ENCODE data around the gene THSD4. TPM values are rescaled to one million over a fixed set of nuclear protein-coding genes. Genes with fewer than 3 reads are reported as not detected.

The THSD4 gene
- total RNA-seq, 2 experiments from 2014 or later, result 0.08 TPM; not detected in 1

DNA sequence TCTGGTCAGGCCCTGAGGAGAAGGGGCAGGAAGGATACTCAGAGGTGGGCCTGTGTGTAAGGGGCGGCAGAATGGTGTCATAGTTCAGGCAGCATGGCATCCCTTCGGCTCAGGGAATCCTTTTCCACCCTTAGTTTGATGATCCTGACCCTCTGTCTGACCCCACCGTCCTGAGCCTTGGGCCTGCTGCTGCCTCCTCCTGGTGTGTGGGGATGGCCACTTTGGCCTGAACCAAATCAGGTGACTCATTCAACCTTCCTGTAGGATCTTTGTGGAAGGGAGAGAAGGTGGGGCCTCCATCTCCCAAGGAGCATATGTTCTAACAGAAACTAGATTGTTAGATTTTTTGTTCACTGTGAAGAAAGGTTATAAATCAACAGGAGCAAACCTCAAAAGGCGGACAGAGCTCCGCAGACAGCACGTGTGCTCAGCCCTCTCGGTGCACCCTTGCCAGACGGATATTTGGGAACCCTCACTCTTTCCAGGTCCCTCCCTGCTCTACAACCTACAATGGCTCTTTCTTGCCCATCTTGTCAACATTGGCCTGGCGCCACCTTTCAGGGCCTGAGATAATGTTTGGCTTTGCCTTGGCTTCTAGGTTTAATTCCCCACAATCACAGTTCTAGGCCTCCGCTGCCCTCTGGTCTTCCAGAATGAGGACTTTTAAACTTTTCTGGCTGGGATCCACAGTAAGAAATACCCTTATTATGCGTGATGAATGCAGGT, 21.7 kb downstream of the THSD4 start:
- CTCF ChIA-PET, result no interaction called here
- Mint-ChIP-seq H3K4me1 (no peaks in the 10 kb centered on the region), H3K27me3 (no peaks in the 10 kb centered on the region), H3K4me3 (no peak overlapping the region), H3K36me3 (ENCODE audit: low read depth) (no peaks in the 10 kb centered on the region), H3K27ac (no peak overlapping the region), H3K9me3 (peaks cover 2% of the 10 kb centered on the region)
- no peak for DNase-seq
- POLR2A ChIA-PET, result no interaction called here

DNA sequence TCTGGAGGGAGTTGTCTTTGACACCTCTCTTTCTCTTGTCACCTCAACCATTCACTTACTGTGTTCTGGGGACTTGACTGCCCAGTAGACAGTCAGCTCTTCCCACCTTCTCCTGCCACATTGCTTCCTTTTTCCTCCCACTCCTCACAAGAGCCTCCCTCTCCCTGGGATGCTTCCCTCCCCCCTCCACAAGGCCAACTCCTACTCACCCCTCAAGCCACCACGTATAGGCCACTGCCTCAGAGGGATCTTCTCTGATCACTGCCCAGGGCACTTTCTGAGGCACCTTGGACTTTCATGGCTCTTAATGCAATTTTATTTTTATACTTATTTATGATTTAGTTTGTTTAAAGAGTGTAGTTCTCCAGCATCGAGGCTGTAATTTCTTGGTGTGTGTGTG, 23.2 kb downstream of the THSD4 start:
- H3K9me3 Mint-ChIP-seq, result peaks cover 2% of the 10 kb centered on the region
- no peak for DNase-seq
- no peak overlapping the region for H3K4me3 Mint-ChIP-seq
- ChIA-PET CTCF (no interaction called here), POLR2A (no interaction called here)
- H3K36me3 Mint-ChIP-seq (ENCODE audit: low read depth), result no peaks in the 10 kb centered on the region
- no peaks in the 10 kb centered on the region for H3K27me3 Mint-ChIP-seq
- no peak overlapping the region for H3K27ac Mint-ChIP-seq
- H3K4me1 Mint-ChIP-seq, result no peaks in the 10 kb centered on the region

DNA sequence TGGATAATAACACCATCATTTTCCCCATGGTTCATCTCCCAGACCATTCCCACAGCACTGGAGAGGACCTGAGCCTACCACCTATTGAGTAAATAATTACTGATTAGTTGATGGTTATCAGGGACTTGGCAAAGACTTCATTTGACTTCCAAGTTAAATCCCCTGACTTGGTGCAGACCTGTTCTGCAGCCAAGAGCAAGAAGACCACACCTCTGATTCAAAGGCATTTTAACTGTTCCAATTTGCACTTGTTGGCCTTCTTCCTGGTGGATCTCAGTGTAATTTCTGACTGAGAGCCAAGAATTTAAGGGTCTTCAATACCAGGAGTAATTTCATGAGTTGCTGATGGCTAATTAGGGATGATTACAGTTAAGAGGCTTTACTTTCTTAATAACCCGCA, 24.0 kb downstream of the THSD4 start:
- H3K27me3 Mint-ChIP-seq, result no peaks in the 10 kb centered on the region
- H3K27ac Mint-ChIP-seq, result no peak overlapping the region
- no peak overlapping the region for H3K4me3 Mint-ChIP-seq
- no peak for DNase-seq
- CTCF ChIA-PET, result no interaction called here
- H3K36me3 Mint-ChIP-seq (ENCODE audit: low read depth), result no peaks in the 10 kb centered on the region
- POLR2A ChIA-PET, result no interaction called here
- H3K4me1 Mint-ChIP-seq, result no peaks in the 10 kb centered on the region
- peaks cover 2% of the 10 kb centered on the region for H3K9me3 Mint-ChIP-seq

DNA sequence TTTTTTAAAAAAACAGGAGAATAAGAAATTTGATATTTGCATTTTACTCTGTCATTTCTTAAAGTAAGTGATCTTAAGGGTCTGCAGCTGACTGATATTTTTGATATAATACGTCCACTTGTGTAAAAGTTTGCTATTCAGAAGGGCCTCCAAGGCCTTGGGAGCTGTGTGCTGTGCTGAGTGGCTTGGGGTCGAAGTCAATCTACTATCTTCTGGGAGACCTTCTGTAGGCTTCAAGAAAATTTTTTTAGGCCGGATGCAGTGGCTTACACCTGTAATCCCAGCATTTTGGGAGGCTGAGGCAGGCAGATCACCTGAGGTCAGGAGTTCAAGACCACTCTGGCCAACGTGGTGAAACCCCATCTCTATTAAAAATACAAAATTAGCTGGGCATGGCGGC, 26.3 kb downstream of the THSD4 start:
- CTCF ChIA-PET, result no interaction called here
- H3K4me1 Mint-ChIP-seq, result no peaks in the 10 kb centered on the region
- H3K9me3 Mint-ChIP-seq, result no peaks in the 10 kb centered on the region
- DNase-seq, result no peak
- no peak overlapping the region for H3K4me3 Mint-ChIP-seq
- H3K27me3 Mint-ChIP-seq, result no peaks in the 10 kb centered on the region
- H3K27ac Mint-ChIP-seq, result no peak overlapping the region
- POLR2A ChIA-PET, result no interaction called here
- H3K36me3 Mint-ChIP-seq (ENCODE audit: low read depth), result no peaks in the 10 kb centered on the region

DNA sequence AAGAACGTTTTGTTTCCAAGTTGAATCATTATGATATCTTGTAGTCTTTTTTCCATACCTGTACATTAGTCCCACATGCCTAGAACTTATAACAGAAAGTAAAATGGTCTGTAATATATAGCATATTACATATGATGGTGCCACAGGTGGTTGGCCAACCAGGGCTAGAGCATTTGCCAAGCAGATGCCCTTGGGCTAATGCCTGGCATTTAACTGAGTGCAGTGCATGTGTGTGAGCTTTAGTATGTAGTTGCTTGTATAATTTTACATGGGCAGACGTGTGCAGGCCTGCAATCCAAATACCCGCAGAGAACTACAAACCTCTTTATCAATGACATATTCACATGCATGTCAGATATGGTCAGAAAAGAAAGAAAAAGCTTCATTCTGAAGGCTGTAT, 27.5 kb downstream of the THSD4 start:
- DNase-seq, result no peak
- Mint-ChIP-seq H3K36me3 (ENCODE audit: low read depth) (no peaks in the 10 kb centered on the region), H3K9me3 (no peaks in the 10 kb centered on the region), H3K4me3 (no peak overlapping the region), H3K27ac (no peak overlapping the region), H3K4me1 (no peaks in the 10 kb centered on the region), H3K27me3 (no peaks in the 10 kb centered on the region)
- CTCF ChIA-PET, result interaction anchor here (0.9 kb wide), 1 partner anchor 27 kb away, joined by 3 read pairs; the partner anchor contains the start of gene THSD4
- POLR2A ChIA-PET, result no interaction called here

DNA sequence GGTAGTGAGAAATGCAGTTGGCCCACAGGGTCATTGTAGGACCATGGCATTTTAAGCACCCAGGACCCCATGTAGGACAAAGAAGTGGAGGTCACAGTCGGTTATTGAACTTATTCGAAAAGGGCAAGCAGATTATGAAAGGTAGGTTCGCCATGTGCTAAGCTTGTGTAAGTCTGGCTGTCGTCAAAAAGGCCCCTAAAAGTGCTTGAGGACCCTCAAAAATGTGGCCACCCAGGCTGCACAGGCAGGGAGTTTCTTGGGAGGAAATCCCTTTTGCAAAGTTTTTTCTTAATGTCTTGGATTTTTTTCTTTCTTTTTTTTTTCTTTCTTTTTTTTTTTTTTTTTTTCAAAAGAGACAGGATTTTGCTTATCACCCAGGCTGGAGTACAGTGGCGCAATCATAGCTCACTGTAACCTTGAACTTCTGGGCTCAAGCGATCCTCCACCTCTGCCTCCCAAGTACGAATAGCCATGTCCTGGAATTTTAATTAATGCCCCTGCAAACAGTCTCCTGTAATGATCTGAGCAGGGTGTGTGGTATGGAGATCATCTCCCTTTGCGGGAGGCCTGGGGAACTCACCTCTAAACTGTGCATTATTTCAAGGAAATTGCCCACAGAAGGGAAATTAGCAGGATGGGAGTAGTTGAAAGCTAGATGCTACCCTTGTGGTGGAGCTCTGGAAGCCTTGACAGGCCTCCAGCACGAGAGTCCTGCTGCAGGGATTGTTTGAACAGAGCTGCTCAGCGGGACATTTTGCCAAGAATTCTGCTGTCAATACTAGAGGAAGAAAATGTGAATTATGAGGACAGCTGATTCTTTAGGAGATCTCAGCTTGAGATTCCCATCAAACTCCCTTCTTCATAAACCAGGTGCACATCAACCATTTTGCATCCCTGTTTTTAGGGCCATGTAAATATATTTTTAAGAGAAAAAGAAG, 28.4 kb downstream of the THSD4 start:
- no peaks in the 10 kb centered on the region for H3K27me3 Mint-ChIP-seq
- CTCF ChIA-PET, result no interaction called here
- POLR2A ChIA-PET, result no interaction called here
- DNase-seq, result no peak
- no peaks in the 10 kb centered on the region for H3K4me1 Mint-ChIP-seq
- no peaks in the 10 kb centered on the region for H3K9me3 Mint-ChIP-seq
- no peaks in the 10 kb centered on the region for H3K36me3 Mint-ChIP-seq (ENCODE audit: low read depth)
- H3K27ac Mint-ChIP-seq, result no peak overlapping the region
- no peak overlapping the region for H3K4me3 Mint-ChIP-seq

DNA sequence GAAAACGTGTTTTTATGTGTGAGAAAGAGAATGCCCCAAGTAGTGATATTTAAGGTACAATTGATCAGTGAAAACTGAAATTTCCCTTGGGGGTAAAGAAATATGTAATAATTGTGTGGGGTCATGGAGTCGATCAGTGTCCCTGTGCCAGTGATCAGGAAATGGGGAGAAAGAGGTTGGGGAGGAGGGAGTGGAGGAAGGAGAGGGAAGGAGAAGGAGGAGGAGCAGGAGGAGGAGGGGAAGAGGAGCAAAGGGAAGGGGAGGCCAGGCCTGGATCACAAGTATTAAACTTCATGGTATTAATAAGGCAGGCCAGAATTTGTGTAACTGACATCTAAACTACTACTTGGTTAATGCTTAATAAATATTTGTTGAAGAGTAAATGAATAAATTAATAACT, 30.4 kb downstream of the THSD4 start:
- no peak for DNase-seq
- no peaks in the 10 kb centered on the region for H3K4me1 Mint-ChIP-seq
- no peaks in the 10 kb centered on the region for H3K27me3 Mint-ChIP-seq
- ChIA-PET POLR2A (no interaction called here), CTCF (no interaction called here)
- no peaks in the 10 kb centered on the region for H3K36me3 Mint-ChIP-seq (ENCODE audit: low read depth)
- no peaks in the 10 kb centered on the region for H3K9me3 Mint-ChIP-seq
- no peak overlapping the region for H3K4me3 Mint-ChIP-seq
- no peak overlapping the region for H3K27ac Mint-ChIP-seq

DNA sequence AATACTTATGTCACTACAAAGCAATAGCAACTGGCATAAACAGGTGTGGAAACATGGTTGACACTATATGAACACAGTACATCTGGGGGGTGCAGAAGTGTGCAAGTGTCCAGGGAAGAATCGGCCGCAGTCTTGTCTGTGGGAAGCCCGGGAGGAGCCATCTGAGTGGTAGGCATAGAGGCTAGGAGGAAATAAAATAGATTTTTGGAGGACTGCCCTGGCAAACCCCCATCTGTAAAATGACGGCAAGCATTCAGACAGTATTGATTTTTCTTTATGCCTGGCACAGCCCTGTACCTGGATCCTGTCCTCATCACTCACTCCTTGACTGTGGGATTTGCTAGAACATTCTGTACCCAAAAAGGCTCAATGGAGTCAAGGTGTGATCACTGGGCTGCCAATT, 31.3 kb downstream of the THSD4 start:
- no peaks in the 10 kb centered on the region for H3K27me3 Mint-ChIP-seq
- H3K9me3 Mint-ChIP-seq, result no peaks in the 10 kb centered on the region
- no peaks in the 10 kb centered on the region for H3K4me1 Mint-ChIP-seq
- POLR2A ChIA-PET, result no interaction called here
- no peaks in the 10 kb centered on the region for H3K36me3 Mint-ChIP-seq (ENCODE audit: low read depth)
- DNase-seq, result no peak
- H3K4me3 Mint-ChIP-seq, result no peak overlapping the region
- CTCF ChIA-PET, result no interaction called here
- no peak overlapping the region for H3K27ac Mint-ChIP-seq

DNA sequence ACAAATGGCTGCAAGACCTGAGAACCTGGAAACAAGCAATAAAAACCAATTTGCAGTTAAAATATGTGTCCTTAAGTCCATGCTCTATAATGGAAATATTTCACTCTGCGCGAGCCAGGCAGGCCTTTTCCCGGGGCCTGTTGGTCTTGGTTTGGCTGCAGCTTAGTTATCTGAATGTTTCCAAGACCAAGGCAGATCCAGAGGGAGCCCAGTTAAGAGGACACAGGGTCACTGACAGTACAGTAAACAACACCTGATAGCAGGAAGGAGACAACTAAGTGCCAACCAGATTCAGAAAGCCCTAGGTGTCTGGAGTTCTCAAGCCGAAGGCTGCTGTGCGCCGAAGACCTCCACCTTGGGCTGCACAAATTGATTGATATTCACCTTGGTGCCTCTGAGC, 32.8 kb downstream of the THSD4 start:
- H3K4me3 Mint-ChIP-seq, result no peak overlapping the region

DNA sequence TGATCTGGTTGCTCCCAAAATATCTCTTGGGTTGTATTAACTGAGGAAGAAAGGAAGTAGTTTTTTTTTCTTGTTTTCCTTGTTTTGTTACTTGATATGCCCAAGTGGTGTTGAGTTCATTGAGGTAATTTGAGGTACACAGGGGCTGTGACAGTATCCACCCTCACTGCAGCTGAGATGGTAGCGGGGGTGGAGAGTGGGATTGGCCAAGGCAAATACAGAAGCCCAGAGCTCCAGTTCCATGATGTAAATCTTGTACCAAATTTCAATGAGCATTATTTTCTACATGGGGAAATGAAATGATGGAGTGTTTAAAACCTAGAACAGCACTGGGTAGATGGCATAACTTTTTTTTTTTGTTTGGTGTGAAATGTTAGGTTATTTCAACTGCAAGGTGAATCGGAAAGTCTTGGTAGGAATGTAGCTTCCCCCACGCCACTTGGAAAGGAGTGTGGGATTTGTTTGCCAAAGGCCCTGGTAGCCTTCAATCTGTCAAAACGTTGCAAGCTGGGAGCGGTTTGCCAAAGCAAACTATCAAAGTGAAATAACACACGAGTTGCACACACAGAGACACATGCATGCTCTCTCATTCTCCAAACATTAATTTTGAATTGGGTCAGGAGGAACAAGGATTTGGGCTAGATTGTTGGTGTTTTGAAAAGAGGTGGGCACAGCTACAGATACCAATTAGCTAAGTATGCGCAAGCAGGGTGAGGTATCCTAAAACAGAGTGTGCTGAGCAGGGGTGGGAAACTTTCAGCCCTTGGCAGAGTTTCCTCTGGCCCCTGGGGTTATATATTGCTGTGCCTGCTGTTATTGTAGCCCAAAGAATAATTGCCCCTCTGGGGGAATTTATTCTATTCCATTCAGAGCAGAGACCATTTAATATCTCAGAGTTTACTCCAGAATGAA, 34.6 kb downstream of the THSD4 start:
- no peak overlapping the region for H3K4me3 Mint-ChIP-seq
- DNase-seq, result no peak
- H3K4me1 Mint-ChIP-seq, result no peaks in the 10 kb centered on the region
- no peaks in the 10 kb centered on the region for H3K27me3 Mint-ChIP-seq
- CTCF ChIA-PET, result no interaction called here
- POLR2A ChIA-PET, result no interaction called here
- no peaks in the 10 kb centered on the region for H3K36me3 Mint-ChIP-seq (ENCODE audit: low read depth)
- no peaks in the 10 kb centered on the region for H3K9me3 Mint-ChIP-seq
- H3K27ac Mint-ChIP-seq, result no peak overlapping the region

More for the DNA sequence above, 32.8 kb downstream of the THSD4 start:
- no peak for DNase-seq
- no peaks in the 10 kb centered on the region for H3K27me3 Mint-ChIP-seq
- CTCF ChIA-PET, result interaction anchor here (0.6 kb wide), 1 partner anchor 243 kb away, joined by 3 read pairs; no protein-coding TSS in a partner anchor
- H3K9me3 Mint-ChIP-seq, result no peaks in the 10 kb centered on the region
- H3K4me1 Mint-ChIP-seq, result no peaks in the 10 kb centered on the region
- H3K27ac Mint-ChIP-seq, result no peak overlapping the region
- no peaks in the 10 kb centered on the region for H3K36me3 Mint-ChIP-seq (ENCODE audit: low read depth)
- POLR2A ChIA-PET, result no interaction called here

DNA sequence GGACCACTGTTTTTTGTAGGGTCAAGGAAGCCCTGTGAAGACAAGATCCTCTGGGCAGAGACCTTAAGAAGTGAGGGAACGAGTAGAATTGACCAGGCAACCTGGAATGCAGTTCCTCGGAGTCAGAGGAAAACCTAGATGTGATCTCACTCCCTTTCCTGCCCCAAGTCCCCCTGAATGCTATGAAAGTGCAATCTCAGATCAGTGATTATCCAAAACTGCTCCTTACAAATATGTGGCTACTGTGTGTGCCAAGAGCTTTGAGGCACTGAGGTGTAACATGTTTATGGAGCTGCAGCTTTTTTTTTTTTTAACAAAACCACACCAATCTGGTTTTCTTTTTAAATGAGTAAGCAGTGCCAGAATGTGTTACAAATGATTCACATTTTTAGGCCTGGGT, 35.8 kb downstream of the THSD4 start:
- no peak overlapping the region for H3K4me3 Mint-ChIP-seq
- DNase-seq, result no peak
- POLR2A ChIA-PET, result no interaction called here
- CTCF ChIA-PET, result no interaction called here
- no peaks in the 10 kb centered on the region for H3K36me3 Mint-ChIP-seq (ENCODE audit: low read depth)
- H3K4me1 Mint-ChIP-seq, result no peaks in the 10 kb centered on the region
- H3K27ac Mint-ChIP-seq, result no peak overlapping the region
- no peaks in the 10 kb centered on the region for H3K27me3 Mint-ChIP-seq
- no peaks in the 10 kb centered on the region for H3K9me3 Mint-ChIP-seq

DNA sequence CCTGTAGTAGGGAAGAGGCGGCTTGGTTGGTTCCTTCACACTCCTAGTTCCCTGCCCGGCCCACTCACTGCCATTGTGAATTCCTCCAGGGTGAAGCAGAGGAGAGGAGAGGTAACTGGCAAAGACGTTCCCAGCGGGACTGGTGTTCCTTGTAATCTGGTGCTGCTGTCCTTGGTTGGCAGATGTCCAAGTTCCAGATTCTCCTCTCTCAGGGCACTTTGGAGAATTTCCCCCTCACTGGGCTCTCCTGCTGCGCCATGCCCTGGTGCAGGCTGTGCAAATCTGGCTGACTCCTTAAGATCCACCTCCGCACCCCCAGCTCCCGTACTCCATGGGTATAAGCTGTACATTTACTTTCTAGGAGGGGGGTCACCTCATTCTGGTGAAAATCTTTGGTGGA, 37.3 kb downstream of the THSD4 start:
- Mint-ChIP-seq H3K27ac (no peak overlapping the region), H3K36me3 (ENCODE audit: low read depth) (no peaks in the 10 kb centered on the region)
- CTCF ChIA-PET, result no interaction called here

DNA sequence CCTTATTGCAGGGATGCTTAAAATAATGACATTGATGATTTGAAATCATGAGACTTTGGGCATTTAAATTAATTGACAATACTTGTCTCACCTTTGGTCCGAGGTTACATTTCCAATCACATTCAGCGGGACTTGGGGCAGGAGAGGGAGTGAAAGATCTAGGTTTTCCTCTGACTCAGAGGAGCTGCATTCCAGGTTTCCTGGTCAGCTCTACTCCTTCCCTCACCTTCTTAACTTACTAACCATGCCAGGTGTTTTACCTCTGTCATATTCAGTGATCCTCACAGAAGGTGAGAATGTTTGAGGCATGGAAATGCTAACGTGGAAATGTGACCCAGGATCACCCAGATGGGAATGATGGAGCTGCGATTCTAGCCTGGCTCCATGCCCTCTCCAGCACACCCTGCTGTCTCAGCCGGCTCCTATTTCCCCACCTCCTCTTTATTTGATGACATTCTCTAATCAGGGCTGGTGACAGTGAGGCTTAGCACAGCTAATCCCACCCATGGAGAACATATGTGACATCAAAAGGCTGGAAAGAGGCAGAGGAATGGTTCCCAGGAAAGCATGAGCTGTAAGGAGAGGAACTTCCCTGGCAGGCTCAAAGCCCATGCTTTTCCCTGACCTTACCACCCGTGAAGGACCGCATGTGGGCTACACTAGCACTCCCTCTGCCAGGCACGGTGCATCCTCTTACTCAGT, 38.7 kb downstream of the THSD4 start:
- no peak for DNase-seq
- POLR2A ChIA-PET, result no interaction called here
- Mint-ChIP-seq H3K27me3 (no peaks in the 10 kb centered on the region), H3K4me1 (no peaks in the 10 kb centered on the region), H3K36me3 (ENCODE audit: low read depth) (no peaks in the 10 kb centered on the region), H3K4me3 (no peak overlapping the region), H3K9me3 (no peaks in the 10 kb centered on the region), H3K27ac (no peak overlapping the region)
- CTCF ChIA-PET, result no interaction called here

More for the DNA sequence above, 37.3 kb downstream of the THSD4 start:
- H3K9me3 Mint-ChIP-seq, result no peaks in the 10 kb centered on the region
- no peaks in the 10 kb centered on the region for H3K4me1 Mint-ChIP-seq
- POLR2A ChIA-PET, result no interaction called here
- no peak overlapping the region for H3K4me3 Mint-ChIP-seq
- H3K27me3 Mint-ChIP-seq, result no peaks in the 10 kb centered on the region
- no peak for DNase-seq
